NCI-H748 (cell line): Measurements from ENCODE around the gene TRAM2.

Experiments
- DNase-seq: peaks from one replicate; lab custom pipeline; 2025; ENCODE audit not compliant: unreplicated experiment; lab: John Stamatoyannopoulos, UW

The TRAM2 gene

DNA sequence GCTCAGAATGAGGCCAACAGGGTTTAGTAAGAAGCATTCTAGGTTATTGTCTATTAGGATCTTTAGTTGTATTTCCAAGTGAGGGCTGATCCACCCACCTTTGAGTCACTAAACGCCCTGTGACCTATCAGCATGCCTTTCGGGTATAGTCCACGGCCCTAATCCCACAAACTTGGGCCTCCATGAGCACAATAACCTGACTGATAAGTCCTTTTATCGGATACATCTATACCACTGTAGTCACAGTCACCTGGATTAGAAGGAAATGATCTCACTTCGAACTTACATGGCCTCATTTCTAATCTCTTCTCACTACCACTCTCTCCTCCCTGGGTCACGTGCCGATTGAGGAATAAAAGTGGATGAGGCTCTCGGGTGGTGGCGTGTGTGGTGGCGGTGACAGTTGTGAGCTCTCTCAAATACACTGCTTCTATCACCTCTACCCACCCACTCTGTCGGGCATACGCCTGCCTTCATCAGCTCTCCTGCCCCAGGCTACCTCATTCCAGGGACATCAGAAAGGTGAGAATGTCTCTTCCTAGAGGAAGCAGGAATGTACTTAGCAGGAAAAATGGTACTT, 65.2 kb downstream of the TRAM2 start:
- no peak for DNase-seq

DNA sequence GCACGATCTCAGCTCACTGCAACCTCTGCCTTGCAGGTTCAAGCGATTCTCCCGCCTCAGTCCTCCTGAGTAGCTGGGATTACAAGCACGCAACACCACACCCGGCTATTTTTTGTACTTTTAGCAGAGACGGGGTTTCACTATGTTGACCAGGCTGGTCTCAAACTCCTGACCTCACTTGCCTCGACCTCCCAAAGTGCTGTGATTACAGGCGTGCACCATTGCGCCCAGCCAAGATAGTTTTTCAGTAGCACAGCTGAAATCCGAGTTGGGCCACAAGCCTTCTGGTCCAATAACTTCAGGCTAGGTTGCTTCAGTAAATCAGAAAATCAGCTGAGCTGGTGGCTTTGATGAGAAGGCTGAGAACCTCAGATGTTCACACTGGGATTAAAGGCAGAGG, 65.7 kb downstream of the TRAM2 start:
- DNase-seq: no peak

DNA sequence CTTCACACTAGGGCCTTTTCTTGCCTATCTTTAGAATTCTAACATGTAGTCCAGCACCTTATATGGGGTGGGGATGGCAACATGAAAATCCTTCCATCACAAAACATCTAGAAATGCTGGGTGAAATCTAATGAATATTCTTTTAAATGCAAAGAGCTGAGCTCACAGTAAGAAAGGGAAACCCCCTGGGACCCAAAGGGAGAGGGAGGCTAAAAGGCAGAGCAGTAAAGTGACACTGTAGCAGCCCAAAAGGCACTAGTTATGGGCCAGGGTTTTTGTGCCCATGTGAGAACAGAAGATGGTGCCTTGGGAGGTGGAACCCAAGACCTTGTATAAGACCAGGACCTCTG, 66.7 kb downstream of the TRAM2 start:
- no peak for DNase-seq

DNA sequence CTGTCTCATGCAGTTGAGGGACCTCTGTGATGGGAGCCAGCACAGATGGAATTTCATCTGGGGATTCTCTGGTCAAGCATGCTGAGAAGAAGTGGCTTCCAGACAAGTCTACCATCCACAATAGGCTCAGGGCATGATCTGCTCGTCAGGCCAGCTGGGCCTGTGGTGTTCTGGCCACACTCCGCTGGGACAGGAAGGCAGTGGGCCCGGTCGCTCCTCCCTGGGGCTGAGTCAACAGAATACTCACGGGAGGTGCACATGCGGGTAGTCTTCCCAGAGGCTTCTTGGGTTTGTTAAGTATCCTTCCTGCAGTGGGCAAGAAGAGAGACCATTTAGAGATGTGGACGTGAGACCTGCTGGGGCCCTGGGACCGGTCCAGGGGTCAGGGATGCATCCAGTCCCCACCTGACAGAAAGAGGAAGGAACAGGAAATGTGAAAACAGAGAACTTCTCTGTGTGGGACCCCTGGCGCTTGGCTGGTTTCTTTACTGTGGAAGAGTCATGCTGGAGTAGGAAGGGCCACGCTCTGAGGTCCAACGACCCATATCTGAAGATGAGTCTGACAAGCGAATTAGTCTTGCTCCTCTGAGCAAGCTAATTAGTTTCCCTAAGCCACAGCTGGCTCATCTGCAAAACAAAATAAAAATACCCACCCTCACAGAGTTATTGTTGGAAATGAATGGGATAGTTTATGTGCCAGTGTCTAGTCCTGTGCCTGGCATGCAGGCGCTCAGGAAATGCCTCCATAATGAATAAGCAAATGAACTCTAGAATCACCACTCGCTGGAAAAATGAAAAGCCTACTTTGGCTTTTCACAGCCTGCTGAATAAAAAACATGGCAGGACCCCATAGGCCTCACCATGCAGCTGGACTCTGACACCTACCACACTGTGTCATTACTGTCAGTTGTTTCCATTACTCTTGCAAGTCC, 67.3 kb downstream of the TRAM2 start:
- DNase-seq: no peak

DNA sequence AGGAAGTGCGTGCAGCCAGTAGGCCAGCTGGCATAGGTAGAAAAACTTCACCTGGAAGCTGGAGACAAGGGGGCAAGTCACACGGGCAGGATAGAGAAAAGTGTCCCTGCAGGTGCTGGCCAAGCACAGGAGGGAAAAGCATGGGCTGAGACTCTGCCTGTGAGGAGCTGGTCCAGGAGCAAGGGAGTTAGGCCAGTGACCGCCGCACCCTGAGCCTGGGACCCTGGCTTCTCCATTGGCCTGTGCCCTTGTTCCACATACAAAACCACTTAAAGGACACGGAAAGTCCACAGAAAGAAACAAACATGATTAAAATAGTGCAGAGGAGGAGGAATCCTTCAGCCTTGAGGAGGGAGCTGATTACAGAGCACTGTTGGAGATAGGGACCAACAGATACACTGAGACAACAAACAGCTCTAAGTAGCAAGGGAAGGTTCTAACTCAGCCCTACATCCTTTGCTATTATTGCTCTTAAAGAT, 68.6 kb downstream of the TRAM2 start:
- no peak for DNase-seq

DNA sequence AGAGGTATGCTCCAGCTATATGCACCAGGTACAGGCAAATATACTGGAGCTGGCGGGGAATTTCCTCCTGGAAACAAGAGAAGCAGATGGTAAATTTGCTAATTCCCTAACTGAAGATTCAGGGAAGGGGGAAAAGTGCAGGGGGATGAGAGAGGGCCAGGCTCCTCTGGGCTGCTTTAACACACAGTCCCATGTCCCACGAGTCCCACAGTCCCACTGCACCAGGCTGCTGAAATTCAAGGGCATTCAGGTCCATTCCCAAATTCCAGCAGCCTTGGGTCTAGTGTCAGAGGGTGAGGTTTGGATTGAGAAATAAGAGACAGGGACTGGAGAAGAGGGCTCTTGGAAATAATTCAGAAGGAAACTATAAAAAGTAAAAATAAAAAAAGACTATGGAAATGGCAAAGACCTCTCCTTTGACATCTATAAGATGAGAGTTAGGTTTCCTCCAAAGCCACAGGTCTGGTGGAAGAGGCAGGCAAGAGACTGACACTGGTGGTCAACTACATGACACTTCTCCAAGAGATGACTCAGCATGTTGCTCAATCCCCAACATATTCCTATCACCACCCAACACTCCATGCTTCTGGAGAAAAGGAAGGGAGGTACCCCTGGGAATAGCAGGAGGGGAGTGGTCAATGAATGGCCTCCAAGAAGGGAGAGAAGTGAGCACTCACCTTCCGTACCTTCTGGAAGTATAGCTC, 69.2 kb downstream of the TRAM2 start:
- no peak for DNase-seq

DNA sequence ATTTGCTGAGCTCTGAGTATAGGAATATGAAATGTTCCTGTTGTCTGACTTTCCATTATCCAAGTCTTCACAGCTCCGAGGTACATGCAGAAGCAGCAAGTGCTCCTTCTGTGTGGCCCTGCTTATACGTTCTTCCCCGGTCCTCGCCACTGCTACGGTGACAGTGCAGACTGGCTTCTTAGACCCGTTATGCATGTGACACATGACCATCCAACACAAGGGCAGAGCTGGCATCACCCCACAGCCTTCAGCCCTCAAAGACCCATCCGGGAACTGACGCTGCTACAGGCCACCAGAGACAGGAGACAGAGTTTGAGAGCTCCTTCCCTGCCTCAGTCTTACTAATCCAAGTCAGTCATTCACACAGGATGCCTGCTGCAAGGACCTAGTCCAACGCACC, 70.4 kb downstream of the TRAM2 start:
- no peak for DNase-seq

DNA sequence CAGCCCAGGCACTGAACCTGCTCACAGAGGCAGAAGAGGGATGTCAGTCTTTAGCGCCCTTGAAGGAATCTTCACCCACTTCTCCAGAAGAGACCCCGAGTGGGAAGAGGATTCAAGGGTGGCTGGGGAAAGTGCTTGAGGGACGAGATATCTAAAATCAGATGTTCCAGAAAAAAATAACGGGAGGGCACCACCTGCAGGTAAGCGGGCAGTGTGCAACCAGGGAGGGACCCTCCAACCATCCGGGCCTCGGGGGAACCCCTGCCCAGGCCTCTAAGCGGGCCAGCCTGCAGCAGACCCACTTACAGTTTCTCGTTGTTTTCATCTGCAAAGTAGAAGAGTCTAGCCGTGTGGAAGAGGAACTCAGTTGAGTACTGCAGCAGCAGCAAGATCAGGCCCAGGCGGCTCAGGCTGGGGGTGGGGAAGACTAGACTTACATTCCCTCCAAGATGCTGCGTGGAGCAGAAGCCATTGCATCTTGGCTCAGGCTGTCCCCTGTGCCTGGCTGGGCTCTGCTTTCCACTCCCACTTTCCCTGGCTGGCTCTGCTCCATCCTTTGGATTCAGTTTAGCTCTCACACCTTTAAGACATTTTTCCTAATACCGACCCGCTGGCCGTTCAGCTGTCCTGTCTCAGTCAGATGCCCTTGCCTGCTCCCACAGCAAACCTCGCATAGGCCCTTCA, 71.0 kb downstream of the TRAM2 start:
- DNase-seq: no peak

DNA sequence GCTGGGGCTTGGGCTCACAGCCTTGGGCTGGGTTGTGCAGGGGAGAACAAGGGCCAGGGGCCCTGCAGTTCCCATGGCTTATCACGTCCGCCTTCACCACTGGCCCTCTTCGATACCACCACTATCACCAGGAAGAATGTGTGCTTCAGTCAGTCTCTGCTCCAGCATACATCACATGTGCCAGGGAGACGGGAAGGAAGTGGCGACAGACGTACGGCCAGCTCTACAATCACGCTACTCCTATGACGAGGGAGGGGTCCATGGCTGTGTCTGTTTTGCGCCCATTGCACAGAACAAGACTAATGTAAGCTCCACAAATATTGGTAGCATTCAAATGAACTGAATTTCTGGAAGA, 72.1 kb downstream of the TRAM2 start:
- DNase-seq: no peak

DNA sequence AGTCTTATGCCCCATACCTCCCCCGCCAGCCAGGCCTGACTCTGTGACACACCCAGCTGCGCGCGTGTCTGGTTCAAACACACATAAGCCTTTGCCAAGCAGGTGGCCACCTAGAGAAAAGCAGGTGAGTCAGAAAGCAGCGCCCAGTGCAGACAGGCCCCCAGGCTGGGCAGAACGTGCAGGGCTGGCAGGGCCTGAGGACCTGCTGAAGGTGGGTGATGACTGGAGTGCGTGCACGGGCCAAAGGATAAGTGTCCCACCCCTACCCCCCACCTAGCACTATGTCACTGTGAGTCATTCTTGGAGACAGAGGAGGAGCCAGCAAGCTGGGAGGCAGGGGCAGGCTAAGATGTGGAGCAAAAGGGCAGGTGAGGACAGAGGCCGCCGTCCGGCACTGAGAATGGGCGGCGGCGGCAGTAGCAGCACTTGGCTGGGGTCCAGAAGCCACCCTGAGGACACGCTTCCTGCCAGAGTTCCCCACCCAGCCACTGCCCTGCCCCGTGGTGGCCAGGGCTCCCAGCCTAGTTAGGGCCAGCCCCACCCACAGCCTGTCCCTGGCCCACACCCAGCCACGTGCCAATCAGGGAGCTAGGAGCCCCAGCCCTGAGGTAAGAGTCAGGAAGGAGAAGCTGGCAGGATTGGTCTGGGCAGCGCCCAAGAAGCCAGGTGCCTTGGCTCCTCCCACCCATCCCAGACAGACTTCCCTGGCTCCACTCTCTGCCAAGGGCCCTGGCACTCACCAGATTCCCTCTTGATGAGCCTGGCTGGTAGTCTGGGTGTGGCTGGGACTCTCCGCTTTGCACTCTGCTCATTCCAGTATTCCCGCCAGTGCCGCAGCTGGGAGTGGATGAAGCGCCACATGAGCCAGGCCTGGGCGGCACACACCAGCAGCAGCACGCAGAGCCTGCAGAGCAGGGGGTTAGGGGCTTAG, 72.7 kb downstream of the TRAM2 start:
- peak; percentile 98 for DNase-seq

DNA sequence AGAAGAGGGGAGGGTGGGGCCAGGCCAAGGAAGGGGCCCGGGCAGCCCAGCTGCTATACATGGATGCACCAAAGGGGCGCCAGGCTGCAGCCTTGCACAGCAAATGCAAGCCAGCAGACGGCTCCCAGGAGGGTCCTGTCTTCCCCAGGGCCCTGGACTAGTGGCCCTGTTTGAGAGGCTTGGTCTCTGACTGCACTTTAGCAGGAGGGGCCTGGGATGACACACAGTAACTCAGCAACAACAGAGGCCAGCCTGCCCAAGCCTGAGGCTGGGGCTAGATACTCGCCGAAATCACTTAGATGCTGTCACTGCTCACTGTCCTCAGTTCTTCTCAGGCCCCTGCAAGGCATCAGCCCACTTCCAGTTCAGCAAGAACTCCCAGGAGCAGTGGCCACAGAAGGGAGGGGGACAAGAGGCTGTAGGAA, 73.5 kb downstream of the TRAM2 start:
- DNase-seq: peak; percentile 69

DNA sequence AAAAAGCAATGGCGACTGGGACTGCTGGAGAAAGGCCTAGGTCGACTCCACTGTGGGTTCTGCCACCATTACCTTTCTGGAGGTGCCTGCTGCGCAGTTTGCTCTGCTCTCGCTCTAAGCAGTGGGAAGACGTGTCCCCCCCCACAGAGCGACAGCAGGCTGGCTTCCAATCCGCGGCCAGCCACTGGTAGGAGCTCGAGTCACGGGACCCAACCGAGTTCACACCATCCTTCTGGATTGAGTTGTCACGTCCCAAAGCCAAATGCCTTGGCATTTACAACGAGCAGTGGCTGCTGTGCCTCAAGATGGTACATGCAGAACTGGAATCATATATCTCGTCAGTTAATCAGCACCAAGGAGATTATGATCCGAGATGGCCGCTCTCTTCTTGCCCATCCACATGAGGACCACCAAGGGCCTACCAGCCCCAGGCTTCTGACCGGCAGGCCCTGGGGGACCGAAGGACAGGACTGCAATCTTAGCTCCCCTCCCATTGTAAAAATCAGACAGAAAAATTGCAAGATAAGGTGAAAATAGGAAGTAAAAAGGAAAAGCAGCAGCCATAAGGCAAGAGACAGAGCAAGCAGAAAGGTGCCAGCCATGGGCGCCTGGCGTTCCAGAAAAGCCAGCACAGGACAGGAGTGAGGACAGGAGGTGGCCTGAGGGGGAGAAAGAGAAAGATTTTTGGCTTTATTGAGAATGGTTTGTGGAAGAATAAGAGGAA, 74.4 kb downstream of the TRAM2 start:
- DNase-seq: no peak

DNA sequence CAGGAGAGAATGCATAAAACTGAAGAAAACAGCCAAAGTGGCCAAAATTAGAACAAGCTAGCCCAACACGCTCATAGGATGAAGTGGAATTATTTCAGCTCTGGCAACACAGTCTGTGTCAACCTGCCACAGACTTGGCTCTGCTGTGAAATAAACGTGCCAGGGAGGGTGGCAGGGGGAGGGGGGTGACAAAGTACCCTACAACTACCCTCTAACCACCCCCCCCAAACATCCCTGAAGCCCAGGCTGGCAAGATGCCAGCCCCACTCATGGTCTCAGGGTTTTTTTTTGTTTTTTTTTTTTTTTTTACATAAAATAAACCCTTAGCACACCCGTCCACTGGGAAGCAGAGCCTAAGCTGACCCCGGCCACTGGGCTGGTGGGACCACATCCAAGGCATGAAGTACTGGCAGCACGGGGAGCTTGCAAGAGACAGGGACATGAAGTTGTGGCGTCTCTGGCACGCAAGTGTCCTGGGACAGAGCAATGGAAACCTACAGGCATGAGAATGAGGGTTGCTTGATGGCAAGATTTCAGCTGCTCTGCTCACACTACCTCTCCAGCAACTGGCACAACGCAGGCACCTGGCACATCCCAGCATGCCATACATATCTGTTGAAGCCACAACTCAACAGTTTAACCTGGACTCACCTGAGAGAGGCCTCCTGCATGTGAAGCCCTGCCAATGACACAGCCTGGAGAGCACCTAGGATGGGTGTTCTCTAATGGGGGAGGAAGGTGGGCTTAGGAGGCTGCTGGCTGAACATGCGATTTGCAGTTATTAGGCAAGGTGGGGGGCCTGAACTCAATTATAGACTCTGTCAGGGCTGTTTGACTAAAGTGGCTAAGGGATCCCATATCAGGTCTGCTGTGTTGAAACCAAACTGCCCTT, 76.4 kb downstream of the TRAM2 start:
- DNase-seq: no peak

DNA sequence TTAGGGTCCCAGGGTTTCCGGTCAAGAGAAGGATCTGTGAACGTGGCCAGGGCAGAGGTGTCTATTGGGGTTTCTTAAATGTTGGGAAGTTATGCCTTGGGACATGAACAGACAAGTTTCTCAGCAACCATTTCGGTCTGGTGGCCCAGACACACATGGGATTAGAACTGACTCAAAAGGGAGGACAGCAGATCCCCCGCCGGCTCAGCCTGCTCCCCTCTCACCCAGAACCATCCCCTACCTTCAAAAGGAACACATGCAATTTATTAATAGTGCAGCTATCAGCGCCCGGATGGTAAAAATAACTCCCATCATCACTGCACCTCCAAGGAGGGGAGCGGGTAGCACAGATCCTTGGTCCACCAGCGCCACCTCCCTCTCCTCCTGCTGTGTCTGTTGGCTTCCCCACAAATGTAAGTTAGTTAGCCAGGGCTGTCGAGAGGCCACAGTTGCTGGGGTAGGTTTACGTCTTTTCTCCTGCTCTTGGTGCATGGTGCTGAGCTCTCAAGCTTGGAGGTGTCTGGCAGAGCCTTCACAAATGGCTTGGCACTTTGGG, 77.1 kb downstream of the TRAM2 start:
- no peak for DNase-seq

DNA sequence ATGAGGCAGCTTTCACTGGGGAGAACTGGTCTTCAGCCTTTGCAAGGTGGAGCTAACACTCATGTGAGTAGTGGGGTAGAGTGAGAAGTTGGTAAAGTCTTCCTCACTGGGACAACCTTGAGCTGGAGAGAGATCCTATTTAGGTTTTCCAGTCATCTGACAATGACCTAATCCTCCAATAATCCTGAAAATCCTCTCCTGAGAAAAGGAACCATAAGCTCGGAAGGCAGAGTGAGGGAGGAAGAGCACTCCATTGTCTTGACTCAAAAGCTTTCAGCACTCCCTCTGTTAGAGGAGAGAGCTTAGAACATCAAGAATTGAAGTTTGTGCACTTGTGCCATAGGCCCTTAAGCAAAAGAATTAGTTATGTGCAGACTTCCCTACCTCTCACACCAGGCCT, 77.8 kb downstream of the TRAM2 start:
- DNase-seq: no peak

DNA sequence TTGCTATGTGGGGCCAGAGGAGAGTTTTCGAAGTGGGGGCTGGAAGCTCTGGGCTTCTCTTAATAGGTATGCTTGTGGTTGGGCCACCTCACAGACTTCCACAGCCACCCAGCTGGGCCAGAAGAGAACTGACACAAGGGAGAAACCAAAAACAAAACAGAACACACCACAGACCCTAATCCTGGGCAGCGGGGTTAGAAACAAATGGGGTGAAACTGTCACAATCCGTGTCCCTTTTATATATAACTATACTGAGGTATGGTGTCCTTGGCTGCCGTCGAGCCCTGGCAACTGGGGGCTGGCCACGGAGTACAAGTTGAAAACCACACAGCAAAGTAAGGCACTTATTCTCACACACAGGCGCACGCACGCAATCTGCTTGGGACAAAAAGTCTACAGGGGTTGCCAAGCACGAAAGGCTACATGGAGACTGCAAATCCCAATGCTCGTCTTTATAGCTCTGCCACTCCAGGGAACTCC, 78.3 kb downstream of the TRAM2 start:
- no peak for DNase-seq

DNA sequence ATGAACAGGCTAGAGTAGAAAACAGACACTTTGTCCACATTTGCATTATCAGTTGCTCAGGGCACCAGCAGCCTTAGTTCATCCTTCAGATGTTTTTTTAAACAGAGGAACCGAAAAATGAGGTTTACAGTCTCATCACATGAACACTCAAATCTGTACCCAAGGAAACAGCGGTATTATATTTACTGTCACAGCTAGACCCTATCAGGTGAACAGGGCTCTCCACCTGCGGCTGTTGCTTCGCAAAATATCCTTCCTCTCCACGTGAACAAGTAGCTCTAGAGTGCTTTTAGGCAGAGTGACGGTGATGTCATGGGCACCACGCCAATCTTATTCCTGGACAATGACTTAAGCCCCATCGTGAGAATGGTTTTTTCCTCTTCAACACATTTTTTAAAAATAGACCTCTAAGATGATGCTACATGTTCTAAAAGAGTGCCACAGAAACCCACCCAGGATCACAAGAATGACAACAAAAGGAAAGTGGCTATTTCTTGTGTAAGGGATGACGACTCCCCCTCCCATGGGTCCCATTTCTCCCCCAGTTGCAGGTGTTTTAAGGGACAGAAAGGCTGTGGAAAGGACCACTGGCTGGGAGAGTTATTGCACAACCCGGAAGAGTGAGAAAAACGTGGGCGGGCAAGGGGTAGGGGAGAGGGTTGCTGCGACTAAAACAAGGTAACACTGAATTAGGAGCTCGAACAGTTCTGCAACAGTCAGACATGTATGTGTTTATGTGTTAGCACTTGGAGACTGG, 79.0 kb downstream of the TRAM2 start:
- DNase-seq: peak; percentile 43

DNA sequence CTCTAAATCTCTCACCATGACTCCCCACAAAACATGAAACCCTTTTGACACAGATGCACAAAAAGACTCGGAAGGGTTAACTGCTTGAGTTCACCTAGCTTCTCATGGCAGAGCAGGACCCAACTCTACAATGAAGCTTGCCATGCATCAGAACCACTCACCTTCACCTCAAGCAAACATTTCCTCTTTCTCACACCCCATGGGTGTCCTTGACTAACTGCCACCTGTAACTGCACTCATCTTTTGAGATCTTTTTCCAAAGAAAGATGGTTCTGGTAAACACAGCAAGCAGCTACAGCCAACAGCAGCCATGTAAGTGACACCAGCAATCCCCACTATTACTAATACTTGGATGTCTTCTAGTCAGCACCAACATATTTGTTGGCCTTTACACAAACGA, 80.2 kb downstream of the TRAM2 start:
- DNase-seq: no peak
